Measurements from ENCODE around the gene OCSTAMP.

- TF ChIP-seq POLR2A (IDR thresholded peaks at IDR 0.05; ENCODE audit: low read length) (no peak), GATA1 (IDR thresholded peaks at IDR 0.05; ENCODE audit: low read depth, low read length) (no peak)
These were observed 28.3 kb upstream of the OCSTAMP start for GRCh38 chr20:46578745-46579144.
